ENCODE data around the gene CSAG1. TPM values are rescaled to one million over a fixed set of nuclear protein-coding genes. Genes with fewer than 3 reads are reported as not detected.
"Not testable (repeated sequence)": the region's sequence is repeated elsewhere in the genome, so short reads cannot be mapped to it uniquely, and the experiment has no call there.

Gene CSAG1
- total RNA-seq, 4 donors from 2014 or later, result not detected

DNA sequence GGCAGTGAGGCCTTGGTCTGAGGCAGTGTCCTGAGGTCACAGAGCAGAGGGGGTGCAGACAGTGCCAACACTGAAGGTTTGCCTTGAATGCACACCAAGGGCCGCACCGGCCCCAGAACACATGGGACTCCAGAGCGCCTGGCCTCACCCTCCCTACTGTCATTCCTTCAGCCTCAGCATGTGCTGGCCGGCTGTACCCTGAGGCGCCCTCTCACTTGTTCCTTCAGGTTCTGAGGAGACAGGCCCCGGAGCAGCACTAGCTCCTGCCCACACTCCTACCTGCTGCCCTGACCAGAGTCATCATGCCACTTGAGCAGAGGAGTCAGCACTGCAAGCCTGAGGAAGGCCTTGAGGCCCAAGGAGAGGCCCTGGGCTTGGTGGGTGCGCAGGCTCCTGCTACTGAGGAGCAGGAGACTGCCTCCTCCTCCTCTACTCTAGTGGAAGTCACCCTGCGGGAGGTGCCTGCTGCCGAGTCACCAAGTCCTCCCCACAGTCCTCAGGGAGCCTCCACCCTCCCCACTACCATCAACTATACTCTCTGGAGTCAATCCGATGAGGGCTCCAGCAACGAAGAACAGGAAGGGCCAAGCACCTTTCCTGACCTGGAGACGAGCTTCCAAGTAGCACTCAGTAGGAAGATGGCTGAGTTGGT lies 2.5 kb upstream of the CSAG1 start:
- TF ChIP-seq, protein P1, sequence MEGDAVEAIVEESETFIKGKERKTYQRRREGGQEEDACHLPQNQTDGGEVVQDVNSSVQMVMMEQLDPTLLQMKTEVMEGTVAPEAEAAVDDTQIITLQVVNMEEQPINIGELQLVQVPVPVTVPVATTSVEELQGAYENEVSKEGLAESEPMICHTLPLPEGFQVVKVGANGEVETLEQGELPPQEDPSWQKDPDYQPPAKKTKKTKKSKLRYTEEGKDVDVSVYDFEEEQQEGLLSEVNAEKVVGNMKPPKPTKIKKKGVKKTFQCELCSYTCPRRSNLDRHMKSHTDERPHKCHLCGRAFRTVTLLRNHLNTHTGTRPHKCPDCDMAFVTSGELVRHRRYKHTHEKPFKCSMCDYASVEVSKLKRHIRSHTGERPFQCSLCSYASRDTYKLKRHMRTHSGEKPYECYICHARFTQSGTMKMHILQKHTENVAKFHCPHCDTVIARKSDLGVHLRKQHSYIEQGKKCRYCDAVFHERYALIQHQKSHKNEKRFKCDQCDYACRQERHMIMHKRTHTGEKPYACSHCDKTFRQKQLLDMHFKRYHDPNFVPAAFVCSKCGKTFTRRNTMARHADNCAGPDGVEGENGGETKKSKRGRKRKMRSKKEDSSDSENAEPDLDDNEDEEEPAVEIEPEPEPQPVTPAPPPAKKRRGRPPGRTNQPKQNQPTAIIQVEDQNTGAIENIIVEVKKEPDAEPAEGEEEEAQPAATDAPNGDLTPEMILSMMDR (IDR thresholded peaks at IDR 0.05), result no peak
- no peak for DNase-seq (ENCODE audit: low spot score)
- ATAC-seq (ENCODE audit: low FRiP score), result no peak

DNA sequence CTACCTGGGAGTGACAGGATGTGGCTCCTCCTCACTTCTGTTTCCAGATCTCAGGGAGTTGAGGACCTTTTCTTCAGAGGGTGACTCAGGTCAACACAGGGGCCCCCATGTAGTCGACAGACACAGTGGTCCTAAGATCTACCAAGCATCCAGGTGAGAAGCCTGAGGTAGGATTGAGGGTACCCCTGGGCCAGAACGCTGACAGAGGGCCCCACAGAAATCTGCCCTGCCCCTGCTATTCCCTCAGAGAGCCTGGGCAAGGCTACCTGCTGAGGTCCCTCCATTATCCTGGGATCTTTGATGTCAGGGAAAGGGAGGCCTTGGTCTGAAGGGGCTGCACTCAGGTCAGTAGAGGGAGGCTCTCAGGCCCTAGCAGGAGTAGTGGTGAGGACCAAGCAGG lies 1.6 kb upstream of the CSAG1 start:
- DNase-seq (ENCODE audit: low spot score), result no peak
- TF ChIP-seq, protein P1 (IDR thresholded peaks at IDR 0.05), result no peak
- no peak for ATAC-seq (ENCODE audit: low FRiP score)

DNA sequence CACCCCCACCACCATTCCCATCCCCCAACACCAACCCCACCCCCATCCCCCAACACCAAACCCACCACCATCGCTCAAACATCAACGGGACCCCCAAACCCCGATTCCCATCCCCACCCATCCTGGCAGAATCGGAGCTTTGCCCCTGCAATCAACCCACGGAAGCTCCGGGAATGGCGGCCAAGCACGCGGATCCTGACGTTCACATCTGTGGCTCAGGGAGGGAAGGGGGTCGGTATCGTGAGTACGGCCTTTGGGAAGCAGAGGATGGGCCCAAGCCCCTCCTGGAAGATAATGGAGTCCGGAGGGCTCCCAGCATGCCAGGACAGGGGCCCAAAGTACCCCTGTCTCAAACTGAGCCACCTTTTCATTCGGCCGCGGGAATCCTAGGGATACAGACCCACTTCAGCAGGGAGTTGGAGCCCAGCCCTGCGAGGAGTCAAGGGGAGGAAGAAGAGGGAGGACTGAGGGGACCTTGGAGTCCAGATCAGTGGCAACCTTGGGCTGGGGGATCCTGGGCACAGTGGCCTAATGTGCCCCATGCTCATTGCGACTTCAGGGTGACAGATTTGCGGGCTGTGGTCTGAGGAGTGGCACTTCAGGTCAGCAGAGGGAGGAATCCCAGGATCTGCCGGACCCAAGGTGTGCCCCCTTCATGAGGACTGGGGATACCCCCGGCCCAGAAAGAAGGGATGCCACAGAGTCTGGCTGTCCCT lies 780 bp upstream of the CSAG1 start:
- ATAC-seq (ENCODE audit: low FRiP score); DNase-seq (ENCODE audit: low spot score): not testable (repeated sequence)

DNA sequence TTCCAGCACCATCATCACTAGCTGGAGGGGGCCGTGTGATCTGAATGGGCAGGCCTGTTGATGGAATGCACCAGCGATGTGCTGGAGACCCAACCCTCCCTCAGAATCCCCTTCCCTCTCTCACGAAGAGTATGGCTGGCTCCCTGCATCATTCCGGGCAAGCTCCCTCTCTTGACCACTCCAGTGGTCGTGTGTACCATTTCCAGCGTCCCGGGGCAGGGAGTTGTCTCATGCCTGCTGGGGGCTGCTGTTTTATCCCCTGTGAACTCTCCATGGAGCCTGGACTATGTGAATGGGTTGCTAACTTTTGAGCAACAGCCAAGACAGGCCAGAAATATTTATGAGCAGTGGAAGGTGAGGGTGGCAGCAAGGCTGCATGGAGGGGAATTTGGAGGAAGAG lies 8.1 kb downstream of the CSAG1 start:
- ATAC-seq (ENCODE audit: low FRiP score) (no peak), DNase-seq (ENCODE audit: low spot score) (no peak)
- TF ChIP-seq, protein P1 (IDR thresholded peaks at IDR 0.05), result no peak

DNA sequence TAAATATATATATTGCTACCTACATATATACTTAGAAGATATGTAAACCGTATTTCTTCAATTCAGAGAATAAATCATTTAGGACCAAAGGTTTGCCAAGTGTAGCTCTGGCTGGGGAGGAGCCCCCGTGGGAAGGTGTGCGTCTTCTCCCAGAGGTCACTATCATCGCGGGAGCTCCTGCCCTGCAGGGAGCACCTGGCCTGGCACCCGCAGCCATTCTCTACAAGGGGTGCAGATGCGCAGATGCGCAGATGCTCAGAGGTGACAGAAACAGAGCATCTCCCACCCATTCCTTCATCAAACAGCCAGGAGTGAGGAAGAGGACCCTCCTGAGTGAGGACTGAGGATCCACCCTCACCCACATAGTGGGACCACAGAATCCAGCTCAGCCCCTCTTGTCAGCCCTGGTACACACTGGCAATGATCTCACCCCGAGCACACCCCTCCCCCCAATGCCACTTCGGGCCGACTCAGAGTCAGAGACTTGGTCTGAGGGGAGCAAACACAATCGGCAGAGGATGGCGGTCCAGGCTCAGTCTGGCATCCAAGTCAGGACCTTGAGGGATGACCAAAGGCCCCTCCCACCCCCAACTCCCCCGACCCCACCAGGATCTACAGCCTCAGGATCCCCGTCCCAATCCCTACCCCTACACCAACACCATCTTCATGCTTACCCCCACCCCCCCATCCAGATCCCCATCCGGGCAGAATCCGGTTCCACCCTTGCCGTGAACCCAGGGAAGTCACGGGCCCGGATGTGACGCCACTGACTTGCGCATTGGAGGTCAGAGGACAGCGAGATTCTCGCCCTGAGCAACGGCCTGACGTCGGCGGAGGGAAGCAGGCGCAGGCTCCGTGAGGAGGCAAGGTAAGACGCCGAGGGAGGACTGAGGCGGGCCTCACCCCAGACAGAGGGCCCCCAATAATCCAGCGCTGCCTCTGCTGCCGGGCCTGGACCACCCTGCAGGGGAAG lies 19.4 kb downstream of the CSAG1 start, which contains the start of gene MAGEA2B:
Gene MAGEA2B, plus strand, starts transcription at position 814 of the 973 bp plus-strand sequence. CDS start 2,479 bp downstream, outside the sequence.
- ATAC-seq (ENCODE audit: low FRiP score); DNase-seq (ENCODE audit: low spot score): not testable (repeated sequence)

DNA sequence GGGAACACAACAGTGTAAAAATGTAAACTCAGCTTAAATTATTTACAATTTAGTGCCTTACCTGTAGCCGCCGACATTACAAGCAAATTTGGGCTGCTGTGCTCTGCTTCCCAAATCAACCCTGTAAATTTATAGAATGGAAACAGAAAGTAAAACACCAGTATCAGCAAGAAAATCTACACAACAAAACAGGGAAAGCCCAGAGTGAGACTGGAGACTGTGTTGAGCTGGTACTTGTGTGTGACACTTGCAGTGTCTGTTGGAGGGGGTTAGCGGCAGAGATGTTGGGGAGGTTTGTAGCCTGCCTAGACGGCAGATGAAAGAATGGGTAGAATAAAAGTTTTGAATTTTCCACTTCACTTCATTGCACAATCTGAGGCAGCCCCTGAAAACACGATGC lies 20.3 kb downstream of the CSAG1 start:
- DNase-seq (ENCODE audit: low spot score); ATAC-seq (ENCODE audit: low FRiP score): not testable (repeated sequence)

DNA sequence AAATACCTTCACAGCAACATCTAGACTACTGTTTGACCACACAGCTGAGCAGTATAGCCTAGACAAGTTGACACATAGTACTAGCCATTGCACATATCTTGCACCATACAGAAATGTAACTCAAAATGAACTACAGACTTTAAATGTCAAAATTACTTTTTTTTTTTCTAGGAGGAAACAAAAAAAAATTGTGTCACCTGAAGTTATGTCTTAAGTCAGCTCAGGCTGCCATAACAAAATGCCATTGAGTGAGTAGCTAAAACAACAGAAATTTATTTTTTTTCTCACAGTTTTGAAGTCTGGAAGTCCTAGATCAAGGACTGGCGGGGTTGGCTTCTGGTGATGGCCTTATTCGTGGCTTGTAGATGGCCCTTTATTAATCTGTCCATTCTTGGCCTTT lies 24.3 kb downstream of the CSAG1 start, which contains the start of gene CSAG2:
Gene CSAG2, minus strand, starts transcription at position 101 of the 400 bp plus-strand sequence. CDS start 161 bp downstream, outside the sequence.
- not testable (repeated sequence) for DNase-seq (ENCODE audit: low spot score); ATAC-seq (ENCODE audit: low FRiP score)

DNA sequence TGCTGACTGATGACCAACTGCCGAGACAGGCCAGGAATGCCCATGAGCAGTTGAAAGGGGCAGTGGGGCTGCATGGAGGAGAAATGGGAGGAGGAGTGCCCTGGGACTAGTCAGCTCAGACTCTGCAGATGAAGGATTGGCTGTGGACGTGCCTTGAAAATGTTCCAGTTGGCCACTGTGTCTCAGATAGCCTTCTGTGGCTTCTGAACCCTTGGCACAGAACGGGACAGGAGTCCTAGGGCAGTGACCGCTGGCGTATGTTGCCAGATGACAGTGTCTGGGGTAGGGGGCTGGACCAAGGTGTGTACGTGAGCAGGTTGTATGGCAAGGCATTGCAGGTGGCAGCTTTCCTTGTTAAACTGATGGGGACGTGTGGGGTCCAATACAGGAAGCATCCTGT lies 27.0 kb downstream of the CSAG1 start:
- not testable (repeated sequence) for DNase-seq (ENCODE audit: low spot score); ATAC-seq (ENCODE audit: low FRiP score)

DNA sequence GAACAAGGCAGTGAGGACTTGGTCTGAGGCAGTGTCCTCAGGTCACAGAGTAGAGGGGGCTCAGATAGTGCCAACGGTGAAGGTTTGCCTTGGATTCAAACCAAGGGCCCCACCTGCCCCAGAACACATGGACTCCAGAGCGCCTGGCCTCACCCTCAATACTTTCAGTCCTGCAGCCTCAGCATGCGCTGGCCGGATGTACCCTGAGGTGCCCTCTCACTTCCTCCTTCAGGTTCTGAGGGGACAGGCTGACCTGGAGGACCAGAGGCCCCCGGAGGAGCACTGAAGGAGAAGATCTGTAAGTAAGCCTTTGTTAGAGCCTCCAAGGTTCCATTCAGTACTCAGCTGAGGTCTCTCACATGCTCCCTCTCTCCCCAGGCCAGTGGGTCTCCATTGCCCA lies 33.1 kb downstream of the CSAG1 start:
- ATAC-seq (ENCODE audit: low FRiP score); DNase-seq (ENCODE audit: low spot score): not testable (repeated sequence)

DNA sequence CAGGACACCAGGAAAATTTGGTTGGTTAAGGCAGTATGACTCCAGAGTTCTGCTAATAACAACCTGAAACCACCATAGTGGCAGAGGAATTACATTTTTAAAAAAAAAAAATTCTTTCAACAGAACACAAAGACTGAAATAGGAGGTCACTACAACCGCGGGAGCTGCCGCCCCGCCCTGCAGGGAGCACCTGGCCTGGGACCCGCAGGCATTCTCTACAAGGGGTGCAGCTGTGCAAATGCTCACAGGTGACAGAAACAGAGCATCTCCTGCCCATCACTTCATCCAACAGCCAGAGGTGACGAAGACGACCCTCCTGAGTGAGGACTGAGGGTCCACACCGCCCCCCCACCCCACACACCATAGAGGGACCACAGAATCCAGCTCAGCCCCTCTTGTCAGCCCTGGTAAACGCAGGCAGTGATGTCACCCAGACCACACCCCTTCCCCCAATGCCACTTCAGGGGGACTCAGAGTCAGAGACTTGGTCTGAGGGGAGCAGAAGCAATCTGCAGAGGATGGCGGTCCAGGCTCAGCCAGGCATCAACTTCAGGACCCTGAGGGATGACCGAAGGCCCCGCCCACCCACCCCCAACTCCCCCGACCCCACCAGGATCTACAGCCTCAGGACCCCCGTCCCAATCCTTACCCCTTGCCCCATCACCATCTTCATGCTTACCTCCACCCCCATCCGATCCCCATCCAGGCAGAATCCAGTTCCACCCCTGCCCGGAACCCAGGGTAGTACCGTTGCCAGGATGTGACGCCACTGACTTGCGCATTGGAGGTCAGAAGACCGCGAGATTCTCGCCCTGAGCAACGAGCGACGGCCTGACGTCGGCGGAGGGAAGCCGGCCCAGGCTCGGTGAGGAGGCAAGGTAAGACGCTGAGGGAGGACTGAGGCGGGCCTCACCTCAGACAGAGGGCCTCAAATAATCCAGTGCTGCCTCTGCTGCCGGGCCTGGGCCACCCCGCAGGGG lies 35.3 kb downstream of the CSAG1 start, which contains the start of gene MAGEA3:
Gene MAGEA3, plus strand, starts transcription at position 843 of the 980 bp plus-strand sequence. CDS start 2,039 bp downstream, outside the sequence.
- not testable (repeated sequence) for ATAC-seq (ENCODE audit: low FRiP score); DNase-seq (ENCODE audit: low spot score)

DNA sequence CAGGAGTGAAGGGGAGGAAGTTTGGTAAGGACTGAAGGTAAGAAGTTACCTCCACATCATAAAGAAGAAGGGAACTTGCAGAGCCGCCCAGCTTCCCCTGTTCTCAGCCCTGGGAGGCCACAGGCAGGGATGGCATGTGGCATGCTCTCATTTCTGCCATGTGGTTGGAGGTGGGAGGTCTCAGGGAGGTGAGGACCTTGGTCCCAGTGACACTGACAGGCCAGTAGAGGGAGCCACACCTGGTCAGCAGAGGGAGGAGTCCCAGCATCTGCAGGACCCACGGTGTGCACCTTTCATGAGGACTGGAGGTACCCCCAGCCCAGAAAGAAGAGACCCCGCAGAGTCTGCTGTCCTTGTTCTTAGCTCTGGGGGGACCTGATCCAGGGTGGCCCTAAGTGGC lies 52.5 kb downstream of the CSAG1 start:
- DNase-seq (ENCODE audit: low spot score); ATAC-seq (ENCODE audit: low FRiP score): not testable (repeated sequence)
